A673 (cell line): ENCODE data around the gene TBC1D9B. TPM values are rescaled to one million over a fixed set of nuclear protein-coding genes. Genes with fewer than 3 reads are reported as not detected.

Source experiments
- BruUV-seq: library from RNA; stranded (reverse); fragments of 400-500 nt; replicated peaks from 2 replicates; lab custom pipeline; 2021; lab: Mats Ljungman, UMichigan
- CTCF ChIA-PET: fragments of 300-600 bp; sonication (Branson Sonifier 250); formaldehyde crosslinking; loops from one replicate; lab custom pipeline; 2022; ENCODE audit warnings: antibody characterized with exemption; lab: Charles Lee
- POLR2A ChIA-PET: fragments of 300-600 bp; sonication (Branson Sonifier 250); formaldehyde crosslinking; loops from one replicate; lab custom pipeline; 2022; ENCODE audit warnings: antibody characterized with exemption; ENCODE audit not compliant: low non-redundant PET; lab: Charles Lee
- DNase-seq: peaks from one replicate; pipeline ENCODE4 v3.0.0-alpha.2; 2015; ENCODE audit warnings: low spot score
- H3K27ac ChIP-seq: fragments of 200-600 bp; sonication (generic); 2 replicates; pipeline ENCODE4 v1.5.1; 2016; ENCODE audit warnings: mixed run types, low read depth, mild to moderate bottlenecking, mixed read lengths, antibody characterized with exemption, low read length; ENCODE audit not compliant: poor library complexity, severe bottlenecking
- H3K27me3 ChIP-seq: fragments of 200-600 bp; sonication (generic); replicated peaks from 2 replicates; pipeline ENCODE4 v1.6.1; 2017; ENCODE audit warnings: mixed run types, low read depth, mild to moderate bottlenecking, mixed read lengths, antibody characterized with exemption, low read length; ENCODE audit not compliant: insufficient read depth, poor library complexity
- H3K36me3 ChIP-seq: fragments of 200-600 bp; sonication (generic); 2 replicates; pipeline ENCODE4 v1.6.1; 2016; ENCODE audit warnings: mixed run types, mild to moderate bottlenecking, mixed read lengths, antibody characterized with exemption, low read length; ENCODE audit not compliant: insufficient read depth, poor library complexity, severe bottlenecking
- H3K4me1 ChIP-seq: fragments of 200-600 bp; sonication (generic); 2 replicates; pipeline ENCODE4 v1.6.1; 2017; ENCODE audit warnings: mixed run types, mild to moderate bottlenecking, mixed read lengths, antibody characterized with exemption, low read length; ENCODE audit not compliant: insufficient read depth, poor library complexity, severe bottlenecking
- H3K4me3 ChIP-seq: fragments of 200-600 bp; sonication (generic); 2 replicates; pipeline ENCODE4 v1.5.1; 2016; ENCODE audit warnings: low read depth, mixed run types, mild to moderate bottlenecking, mixed read lengths, low read length; ENCODE audit not compliant: poor library complexity, severe bottlenecking
- H3K9me3 ChIP-seq: fragments of 200-600 bp; sonication (generic); 2 replicates; pipeline ENCODE4 v1.6.1; 2016; ENCODE audit warnings: mixed run types, low read depth, mild to moderate bottlenecking, mixed read lengths, antibody characterized with exemption, low read length; ENCODE audit not compliant: poor library complexity, severe bottlenecking
- EZH2 ChIP-seq: fragments of 200-600 bp; sonication (generic); IDR thresholded peaks from 2 replicates; pipeline ENCODE4 v1.6.1; 2017; ENCODE audit warnings: borderline replicate concordance, low read depth, mild to moderate bottlenecking, mixed read lengths, antibody characterized with exemption, low read length; ENCODE audit not compliant: poor library complexity, severe bottlenecking
- intact Hi-C: fragments of 100-400 bp; cut with micrococcal nuclease; formaldehyde crosslinking; loops from one replicate; pipeline ENCODE4 v1.10.0; 2022; ENCODE audit not compliant: unreplicated experiment
- total RNA-seq: library from RNA; stranded (reverse); gene quantifications from 2 replicates; pipeline ENCODE4 v1.2.3, GENCODE V29; 2021
- TF ChIP-seq, protein P1 (sequence below): fragments of 300-800, 200-600 bp; sonication (generic); conservative IDR thresholded peaks from 2 replicates; pipeline ENCODE4 v1.5.1; 2017; ENCODE audit warnings: low read depth, mild to moderate bottlenecking, antibody characterized with exemption, low read length, moderate library complexity, mixed read lengths

The TBC1D9B gene
- total RNA-seq, 1 experiment from 2014 or later: 68.2 TPM

DNA sequence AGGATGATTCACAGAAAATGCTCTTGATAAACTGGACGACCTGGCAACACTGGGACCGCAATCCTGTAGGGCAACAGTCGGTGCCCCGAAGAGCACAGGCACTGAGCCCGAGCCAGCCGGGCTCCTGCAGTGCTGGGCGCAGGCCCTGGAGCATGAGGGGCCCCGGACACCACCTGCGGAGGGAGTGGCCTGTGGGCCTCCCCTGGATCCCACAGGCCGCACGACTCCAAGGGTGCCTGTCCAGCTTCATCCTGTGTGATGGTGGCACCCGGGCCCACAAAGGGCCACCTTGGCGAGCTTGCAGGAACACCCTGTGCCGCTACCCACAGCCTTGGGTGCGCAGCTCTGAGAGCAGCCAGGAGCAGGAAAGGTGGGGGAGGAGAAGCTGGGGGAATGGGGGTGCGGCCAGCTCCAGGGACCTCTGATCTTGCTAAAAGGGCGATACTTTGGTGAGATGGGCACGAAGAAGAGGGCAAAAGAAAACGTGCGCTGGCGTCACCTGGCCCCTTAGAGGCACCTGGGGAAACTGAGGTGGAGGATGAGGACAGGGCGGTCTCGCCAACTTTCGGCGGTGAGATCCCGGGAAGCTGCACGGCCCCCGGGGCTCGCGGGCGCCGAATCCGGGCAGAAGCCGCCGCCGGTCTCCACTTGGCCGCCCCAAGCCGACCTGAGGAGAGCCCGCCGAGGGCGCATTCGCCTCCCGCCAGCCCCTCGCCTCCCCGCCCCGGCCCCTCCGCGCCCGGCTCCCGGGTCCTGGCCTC is 722 bp downstream of the TBC1D9B start:
- intact Hi-C loops: loop anchor here (5.0 kb wide), 2 partner anchors 85 to 105 kb away; partner anchors contain the start of gene SQSTM1
- Histone ChIP-seq H3K27ac (no peak overlapping the region), H3K4me3 (peak overlapping the region; percentile 62), H3K4me1 (peaks cover 7% of the 10 kb centered on the region), H3K36me3 (peaks cover 14% of the 10 kb centered on the region), H3K9me3 (no peaks in the 10 kb centered on the region), H3K27me3 (no peaks in the 10 kb centered on the region)
- ChIA-PET CTCF (interaction anchor here (0.6 kb wide), 1 partner anchor 1177 kb away, joined by 4 read pairs; the partner anchor contains the start of gene ZNF354A), POLR2A (no interaction called here)
- no TSS peak for BruUV-seq
- peak; percentile 12 for DNase-seq
- TF ChIP-seq EZH2: no peak
- TF ChIP-seq, protein P1, sequence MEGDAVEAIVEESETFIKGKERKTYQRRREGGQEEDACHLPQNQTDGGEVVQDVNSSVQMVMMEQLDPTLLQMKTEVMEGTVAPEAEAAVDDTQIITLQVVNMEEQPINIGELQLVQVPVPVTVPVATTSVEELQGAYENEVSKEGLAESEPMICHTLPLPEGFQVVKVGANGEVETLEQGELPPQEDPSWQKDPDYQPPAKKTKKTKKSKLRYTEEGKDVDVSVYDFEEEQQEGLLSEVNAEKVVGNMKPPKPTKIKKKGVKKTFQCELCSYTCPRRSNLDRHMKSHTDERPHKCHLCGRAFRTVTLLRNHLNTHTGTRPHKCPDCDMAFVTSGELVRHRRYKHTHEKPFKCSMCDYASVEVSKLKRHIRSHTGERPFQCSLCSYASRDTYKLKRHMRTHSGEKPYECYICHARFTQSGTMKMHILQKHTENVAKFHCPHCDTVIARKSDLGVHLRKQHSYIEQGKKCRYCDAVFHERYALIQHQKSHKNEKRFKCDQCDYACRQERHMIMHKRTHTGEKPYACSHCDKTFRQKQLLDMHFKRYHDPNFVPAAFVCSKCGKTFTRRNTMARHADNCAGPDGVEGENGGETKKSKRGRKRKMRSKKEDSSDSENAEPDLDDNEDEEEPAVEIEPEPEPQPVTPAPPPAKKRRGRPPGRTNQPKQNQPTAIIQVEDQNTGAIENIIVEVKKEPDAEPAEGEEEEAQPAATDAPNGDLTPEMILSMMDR: no peak

DNA sequence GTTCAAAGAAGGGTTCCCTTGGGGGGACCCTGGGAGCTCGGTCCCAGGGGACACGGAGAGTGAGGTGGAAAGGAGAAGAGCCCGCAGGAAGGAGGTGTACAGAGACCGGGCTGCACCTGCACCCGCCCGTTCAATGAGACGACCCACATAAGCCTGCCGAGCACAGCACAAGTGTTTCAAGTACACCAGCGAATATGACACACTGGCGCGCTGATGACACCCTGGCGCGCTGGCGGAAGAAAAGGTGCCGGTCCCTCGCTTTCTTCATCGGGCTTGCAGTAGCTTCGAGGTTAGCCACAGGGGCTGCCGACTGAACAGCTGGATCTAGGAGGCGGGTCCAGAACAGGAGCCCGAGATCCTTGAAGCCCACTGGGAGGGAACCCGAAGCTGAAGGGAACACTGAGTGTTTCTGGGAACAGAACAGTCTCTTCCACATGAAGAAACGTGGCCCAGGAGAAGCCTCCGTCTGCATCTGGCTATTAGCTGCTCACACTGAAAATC is 1.4 kb downstream of the TBC1D9B start:
- H3K27me3 ChIP-seq: no peaks in the 10 kb centered on the region
- ChIA-PET POLR2A (no interaction called here), CTCF (no interaction called here)
- DNase-seq: no peak
- no peak overlapping the region for H3K27ac ChIP-seq
- no peak for TF ChIP-seq EZH2
- TF ChIP-seq, protein P1: no peak
- H3K4me3 ChIP-seq: peak overlapping the region; percentile 62
- peaks cover 7% of the 10 kb centered on the region for H3K4me1 ChIP-seq
- intact Hi-C loops: loop anchor here (5.0 kb wide), 2 partner anchors 84 to 104 kb away; partner anchors contain the start of gene SQSTM1
- H3K36me3 ChIP-seq: peaks cover 14% of the 10 kb centered on the region
- H3K9me3 ChIP-seq: no peaks in the 10 kb centered on the region
- BruUV-seq: no TSS peak

DNA sequence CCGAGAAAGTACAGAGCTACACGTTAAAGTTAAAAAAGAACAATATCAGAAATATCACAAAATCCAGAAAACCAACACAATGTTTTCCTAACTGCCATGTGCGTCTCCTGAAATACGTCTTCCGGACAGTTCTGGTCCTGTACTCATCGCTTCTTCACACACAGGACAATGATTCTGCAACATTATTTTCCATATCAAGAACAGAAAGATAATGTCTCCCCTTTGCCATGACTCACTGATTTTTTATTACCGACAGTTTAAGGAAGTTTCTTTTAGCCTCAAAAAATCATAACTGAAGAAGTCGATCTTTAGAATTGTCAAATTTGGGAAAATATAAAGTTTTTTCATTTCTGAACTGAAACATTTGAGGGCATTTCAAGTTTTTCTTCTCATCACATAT is 2.5 kb downstream of the TBC1D9B start:
- BruUV-seq: TSS peak; percentile 44
- ChIA-PET CTCF (no interaction called here), POLR2A (interaction anchor here (0.7 kb wide), 1 partner anchor 1470 kb away, joined by 3 read pairs; no protein-coding TSS in a partner anchor)
- TF ChIP-seq EZH2: no peak
- TF ChIP-seq, protein P1: no peak
- DNase-seq: no peak
- no peaks in the 10 kb centered on the region for H3K9me3 ChIP-seq
- H3K27ac ChIP-seq: no peak overlapping the region
- peaks cover 14% of the 10 kb centered on the region for H3K36me3 ChIP-seq
- H3K4me1 ChIP-seq: peaks cover 7% of the 10 kb centered on the region
- no peaks in the 10 kb centered on the region for H3K27me3 ChIP-seq
- no peak overlapping the region for H3K4me3 ChIP-seq
- intact Hi-C loops: loop anchor here (5.0 kb wide), 2 partner anchors 83 to 103 kb away; partner anchors contain the start of gene SQSTM1
